Neural progenitor cell (in vitro differentiated cells): Measurements from ENCODE around the gene FGF21. TPM values are rescaled to one million over a fixed set of nuclear protein-coding genes. Genes with fewer than 3 reads are reported as not detected.
"Not testable (repeated sequence)": the region's sequence is repeated elsewhere in the genome, so short reads cannot be mapped to it uniquely, and the experiment has no call there.

Source experiments
- DNase-seq: peaks from one replicate; pipeline ENCODE4 v3.0.0-alpha.2; 2016; ENCODE audit warnings: low spot score
- H2AFZ ChIP-seq: fragments of 200-600 bp; sonication (generic); replicated peaks from 2 replicates; pipeline ENCODE4 v1.6.1; 2016; ENCODE audit warnings: antibody characterized with exemption
- H3F3A ChIP-seq: fragments of 200-600 bp; sonication (generic); 2 replicates; pipeline ENCODE4 v1.6.1; 2016; ENCODE audit warnings: antibody characterized with exemption, low read depth
- H3K27ac ChIP-seq: fragments of 200-600 bp; sonication (generic); 2 replicates; pipeline ENCODE4 v1.5.1; 2016; ENCODE audit warnings: mild to moderate bottlenecking
- H3K27me3 ChIP-seq: fragments of 200-600 bp; sonication (generic); 2 replicates; pipeline ENCODE4 v1.6.1; 2016; ENCODE audit warnings: mild to moderate bottlenecking, moderate library complexity
- H3K36me3 ChIP-seq: fragments of 200-600 bp; sonication (generic); 2 replicates; pipeline ENCODE4 v1.5.1; 2016
- H3K4me1 ChIP-seq: fragments of 200-600 bp; sonication (generic); 2 replicates; pipeline ENCODE4 v1.6.1; 2016; ENCODE audit warnings: mixed run types
- H3K4me2 ChIP-seq: fragments of 200-600 bp; sonication (generic); 2 replicates; pipeline ENCODE4 v1.6.1; 2016
- H3K4me3 ChIP-seq: fragments of 200-600 bp; sonication (generic); 2 replicates; pipeline ENCODE4 v1.5.1; 2016
- H3K79me2 ChIP-seq: fragments of 200-600 bp; sonication (generic); 2 replicates; pipeline ENCODE4 v1.6.1; 2016; ENCODE audit warnings: low read depth
- H3K9ac ChIP-seq: fragments of 200-600 bp; sonication (generic); 2 replicates; pipeline ENCODE4 v1.6.1; 2016
- H3K9me3 ChIP-seq: fragments of 200-600 bp; sonication (generic); 2 replicates; pipeline ENCODE4 v1.5.1; 2016; ENCODE audit warnings: low read depth
- H4K20me1 ChIP-seq: fragments of 200-600 bp; sonication (generic); 2 replicates; pipeline ENCODE4 v1.6.1; 2016; ENCODE audit warnings: low read depth
- H3K27ac Mint-ChIP-seq: 3 replicates; pipeline ENCODE4 v1.8.0; 2021; ENCODE audit warnings: mixed read lengths
- H3K27me3 Mint-ChIP-seq: 2 replicates; pipeline ENCODE4 v1.8.0; 2022; ENCODE audit warnings: low read depth, mild to moderate bottlenecking, inconsistent platforms, moderate library complexity, mixed read lengths; ENCODE audit not compliant: insufficient read depth
- H3K36me3 Mint-ChIP-seq: 3 replicates; pipeline ENCODE4 v1.8.0; 2021; ENCODE audit warnings: mixed read lengths
- H3K4me1 Mint-ChIP-seq: 3 replicates; pipeline ENCODE4 v1.8.0; 2021; ENCODE audit warnings: mixed read lengths
- H3K4me3 Mint-ChIP-seq: 3 replicates; pipeline ENCODE4 v1.8.0; 2021; ENCODE audit warnings: mild to moderate bottlenecking, moderate library complexity, mixed read lengths
- H3K9me3 Mint-ChIP-seq: 3 replicates; pipeline ENCODE4 v1.8.0; 2020; ENCODE audit warnings: mixed read lengths
- EZH2 ChIP-seq: fragments of 200-600 bp; sonication (generic); IDR thresholded peaks from 2 replicates; pipeline ENCODE4 v1.6.1; 2017; ENCODE audit warnings: antibody characterized with exemption, mild to moderate bottlenecking, moderate library complexity
- EZH2phosphoT487 ChIP-seq: fragments of 200-600 bp; sonication (generic); IDR thresholded peaks from 2 replicates; pipeline ENCODE4 v1.6.1; 2017; ENCODE audit warnings: antibody characterized with exemption
- total RNA-seq: library from RNA; depleted of rRNA; stranded (reverse); fragments of >200 nt; gene quantifications from 2 replicates; pipeline ENCODE4 v1.2.3, GENCODE V29; 2015; ENCODE audit warnings: low replicate concordance
- TF ChIP-seq, protein P1 (sequence below): fragments of 200-600 bp; sonication (generic); IDR thresholded peaks from 2 replicates; pipeline ENCODE4 v1.5.1; 2017; ENCODE audit warnings: antibody characterized with exemption, mild to moderate bottlenecking

Gene FGF21
- total RNA-seq, 1 donor from 2014 or later, result not detected

DNA sequence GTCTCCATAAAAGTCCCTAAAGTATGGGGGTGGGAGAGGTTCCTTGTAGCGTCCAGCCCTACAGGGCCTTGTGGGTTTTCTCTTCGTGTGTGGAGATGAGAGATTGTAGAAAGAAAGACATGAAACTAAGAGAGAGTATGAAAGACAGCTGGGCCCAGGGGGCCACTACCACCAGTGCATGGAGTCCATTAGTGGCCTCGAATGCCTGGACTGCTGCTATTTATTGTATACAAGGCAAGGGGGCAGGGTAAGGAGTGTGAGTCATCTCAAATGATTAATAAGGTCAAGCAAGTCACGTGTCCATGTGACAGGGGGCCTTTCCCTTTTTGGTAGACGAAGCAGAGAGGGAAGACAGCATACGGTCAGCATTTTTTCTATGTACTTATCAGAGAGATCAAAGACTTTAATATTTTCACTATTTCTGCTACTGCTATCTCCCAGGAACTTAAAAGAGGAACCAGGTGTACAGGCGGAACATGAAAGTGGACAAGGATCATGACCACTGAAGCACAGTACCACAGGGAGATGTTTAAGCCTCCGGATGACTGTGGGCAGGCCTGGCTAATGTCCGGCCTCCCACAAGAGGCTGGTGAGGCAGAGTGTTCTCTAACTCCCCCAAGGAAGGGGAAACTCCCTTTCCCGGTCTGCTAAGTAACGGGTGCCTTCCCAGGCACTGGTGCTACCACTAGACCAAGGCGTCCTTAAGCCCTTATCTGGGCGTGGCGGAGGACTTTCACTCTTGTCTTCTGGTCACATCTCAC lies 25.5 kb downstream of the FGF21 start:
- Mint-ChIP-seq H3K27ac (peak overlapping the region; percentile 30), H3K4me1 (peaks cover 9% of the 10 kb centered on the region), H3K36me3 (no peaks in the 10 kb centered on the region), H3K9me3 (no peaks in the 10 kb centered on the region), H3K27me3 (peaks cover 8% of the 10 kb centered on the region), H3K4me3 (no peak overlapping the region)
- no peaks in the 10 kb centered on the region for H3F3A ChIP-seq
- H3K4me1 ChIP-seq, result no peaks in the 10 kb centered on the region
- H2AFZ ChIP-seq, result no peak overlapping the region
- H3K27ac ChIP-seq, result no peak overlapping the region
- no peaks in the 10 kb centered on the region for H3K36me3 ChIP-seq
- DNase-seq, result no peak
- TF ChIP-seq EZH2, result no peak
- TF ChIP-seq EZH2phosphoT487, result no peak
- TF ChIP-seq, protein P1, sequence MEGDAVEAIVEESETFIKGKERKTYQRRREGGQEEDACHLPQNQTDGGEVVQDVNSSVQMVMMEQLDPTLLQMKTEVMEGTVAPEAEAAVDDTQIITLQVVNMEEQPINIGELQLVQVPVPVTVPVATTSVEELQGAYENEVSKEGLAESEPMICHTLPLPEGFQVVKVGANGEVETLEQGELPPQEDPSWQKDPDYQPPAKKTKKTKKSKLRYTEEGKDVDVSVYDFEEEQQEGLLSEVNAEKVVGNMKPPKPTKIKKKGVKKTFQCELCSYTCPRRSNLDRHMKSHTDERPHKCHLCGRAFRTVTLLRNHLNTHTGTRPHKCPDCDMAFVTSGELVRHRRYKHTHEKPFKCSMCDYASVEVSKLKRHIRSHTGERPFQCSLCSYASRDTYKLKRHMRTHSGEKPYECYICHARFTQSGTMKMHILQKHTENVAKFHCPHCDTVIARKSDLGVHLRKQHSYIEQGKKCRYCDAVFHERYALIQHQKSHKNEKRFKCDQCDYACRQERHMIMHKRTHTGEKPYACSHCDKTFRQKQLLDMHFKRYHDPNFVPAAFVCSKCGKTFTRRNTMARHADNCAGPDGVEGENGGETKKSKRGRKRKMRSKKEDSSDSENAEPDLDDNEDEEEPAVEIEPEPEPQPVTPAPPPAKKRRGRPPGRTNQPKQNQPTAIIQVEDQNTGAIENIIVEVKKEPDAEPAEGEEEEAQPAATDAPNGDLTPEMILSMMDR, result no peak
- no peak overlapping the region for H3K4me2 ChIP-seq
- no peaks in the 10 kb centered on the region for H3K9me3 ChIP-seq
- no peaks in the 10 kb centered on the region for H4K20me1 ChIP-seq
- no peaks in the 10 kb centered on the region for H3K27me3 ChIP-seq
- H3K4me3 ChIP-seq, result no peak overlapping the region
- no peak overlapping the region for H3K9ac ChIP-seq
- no peaks in the 10 kb centered on the region for H3K79me2 ChIP-seq

DNA sequence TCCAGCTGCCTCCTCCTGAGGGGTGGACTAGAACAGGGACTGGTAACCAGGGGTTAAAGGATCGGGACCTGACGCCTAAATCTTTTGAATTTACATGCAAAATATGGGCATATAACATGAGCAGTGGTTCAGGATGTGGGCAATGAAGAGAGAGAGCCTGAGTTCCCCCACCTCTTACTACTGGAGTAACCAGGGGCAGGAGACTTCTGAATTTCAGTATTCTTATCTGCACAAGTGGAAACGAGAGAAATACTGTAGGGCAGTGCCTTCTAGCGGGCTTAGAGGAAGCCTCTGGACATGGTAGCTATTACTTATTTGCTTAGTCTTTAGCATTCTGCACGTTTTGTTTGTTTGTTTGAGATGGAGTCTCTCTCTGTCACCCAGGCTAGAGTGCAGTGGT lies 29.2 kb downstream of the FGF21 start:
- Histone ChIP-seq H3K4me1 (no peaks in the 10 kb centered on the region), H3K4me2 (no peak overlapping the region), H3K79me2 (no peaks in the 10 kb centered on the region), H3K27me3 (no peaks in the 10 kb centered on the region), H3K4me3 (no peak overlapping the region), H2AFZ (no peak overlapping the region), H3K36me3 (no peaks in the 10 kb centered on the region), H3K9me3 (no peaks in the 10 kb centered on the region), H3K9ac (no peak overlapping the region), H3K27ac (no peak overlapping the region), H3F3A (no peaks in the 10 kb centered on the region), H4K20me1 (no peaks in the 10 kb centered on the region)
- peaks cover 12% of the 10 kb centered on the region for H3K4me1 Mint-ChIP-seq
- no peaks in the 10 kb centered on the region for H3K9me3 Mint-ChIP-seq
- H3K27ac Mint-ChIP-seq, result no peak overlapping the region
- H3K27me3 Mint-ChIP-seq, result peaks cover 10% of the 10 kb centered on the region
- H3K4me3 Mint-ChIP-seq, result no peak overlapping the region
- H3K36me3 Mint-ChIP-seq, result no peaks in the 10 kb centered on the region
- no peak for DNase-seq
- TF ChIP-seq EZH2, result no peak
- no peak for TF ChIP-seq EZH2phosphoT487

DNA sequence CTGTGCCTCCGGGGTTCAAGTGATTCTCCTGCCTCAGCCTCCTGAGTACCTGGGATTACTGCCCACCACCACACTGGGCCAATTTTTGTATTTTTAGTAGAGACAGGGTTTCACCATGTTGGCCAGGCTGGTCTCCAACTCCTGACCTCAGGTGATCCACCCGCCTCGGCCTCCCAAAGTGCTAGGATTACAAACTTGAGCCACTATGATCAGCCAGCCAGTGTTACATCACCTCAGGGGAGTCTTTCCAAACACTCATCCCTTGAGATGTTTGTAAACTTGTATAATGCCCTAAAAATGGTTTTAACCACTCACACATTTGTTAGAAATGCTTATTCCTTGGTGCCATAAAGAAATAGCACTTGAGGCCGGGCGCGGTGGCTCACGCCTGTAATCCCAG lies 31.1 kb downstream of the FGF21 start:
- not testable (repeated sequence) for H3K79me2 ChIP-seq

DNA sequence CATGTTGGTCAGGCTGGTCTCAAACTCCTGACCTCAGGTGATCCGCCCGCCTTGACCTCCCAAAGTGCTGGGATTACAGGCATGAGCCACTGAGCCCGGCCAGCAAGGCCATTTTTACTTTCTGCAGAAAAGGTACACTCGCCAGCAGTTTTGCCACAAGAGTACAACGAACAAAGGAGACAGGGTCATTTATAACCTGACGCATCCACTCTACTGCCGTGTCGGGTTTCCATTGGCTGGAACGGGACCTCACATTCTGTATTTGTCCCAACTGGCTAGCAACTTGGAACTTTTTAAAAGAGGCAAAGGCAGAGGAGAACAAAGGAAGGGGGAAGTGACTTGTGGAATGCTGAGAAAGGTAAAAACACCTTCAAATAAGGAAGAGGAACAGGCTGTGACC lies 32.0 kb downstream of the FGF21 start:
- not testable (repeated sequence) for H3K4me1 Mint-ChIP-seq, H3K27me3 Mint-ChIP-seq, H3K79me2 ChIP-seq, H3K27ac Mint-ChIP-seq, H3K27me3 ChIP-seq, H3K4me2 ChIP-seq, H3K27ac ChIP-seq, H3K9me3 Mint-ChIP-seq, H3K4me1 ChIP-seq, H3K9ac ChIP-seq, H3F3A ChIP-seq, H3K36me3 ChIP-seq, H3K9me3 ChIP-seq, DNase-seq, H3K4me3 ChIP-seq, H3K36me3 Mint-ChIP-seq, H4K20me1 ChIP-seq
- H3K4me3 Mint-ChIP-seq, result peak overlapping the region; percentile 21
- H2AFZ ChIP-seq, result peak overlapping the region; percentile 73

More for the DNA sequence above, 31.1 kb downstream of the FGF21 start:
- not testable (repeated sequence) for H3K4me2 ChIP-seq, H3K27ac ChIP-seq, H2AFZ ChIP-seq, H3K9me3 Mint-ChIP-seq, H3K4me1 ChIP-seq, H3K4me1 Mint-ChIP-seq, H3K4me3 ChIP-seq, H3K27ac Mint-ChIP-seq, H4K20me1 ChIP-seq, H3K4me3 Mint-ChIP-seq, H3K9ac ChIP-seq, H3K9me3 ChIP-seq, H3K36me3 ChIP-seq, H3K27me3 ChIP-seq, H3K27me3 Mint-ChIP-seq, H3K36me3 Mint-ChIP-seq, H3F3A ChIP-seq, DNase-seq

GRCh38 chr19:48793271-48793670 lies 37.9 kb downstream of the FGF21 start:
- H3K9me3 ChIP-seq, result no peaks in the 10 kb centered on the region
- DNase-seq, result no peak
- Mint-ChIP-seq H3K4me1 (peaks cover 17% of the 10 kb centered on the region), H3K9me3 (no peaks in the 10 kb centered on the region), H3K27me3 (peaks cover 2% of the 10 kb centered on the region), H3K27ac (no peak overlapping the region), H3K36me3 (peaks cover 1% of the 10 kb centered on the region), H3K4me3 (no peak overlapping the region)
- no peak overlapping the region for H2AFZ ChIP-seq
- H3K4me3 ChIP-seq, result no peak overlapping the region
- H3K27ac ChIP-seq, result no peak overlapping the region
- H3K27me3 ChIP-seq, result no peaks in the 10 kb centered on the region
- no peaks in the 10 kb centered on the region for H3K4me1 ChIP-seq
- TF ChIP-seq EZH2phosphoT487, result no peak
- TF ChIP-seq, protein P1, result no peak
- TF ChIP-seq EZH2, result no peak
- H3F3A ChIP-seq, result peaks cover 6% of the 10 kb centered on the region
- no peaks in the 10 kb centered on the region for H3K36me3 ChIP-seq
- no peak overlapping the region for H3K9ac ChIP-seq
- H4K20me1 ChIP-seq, result no peaks in the 10 kb centered on the region
- H3K4me2 ChIP-seq, result no peak overlapping the region
- H3K79me2 ChIP-seq, result no peaks in the 10 kb centered on the region
